Articular chondrocyte of knee joint (primary cell): ENCODE data around the gene CDK17. TPM values are rescaled to one million over a fixed set of nuclear protein-coding genes. Genes with fewer than 3 reads are reported as not detected.

Experiments used
- small RNA-seq: library from RNA; depleted of rRNA; stranded (forward); fragments of <200 nt; gene quantifications from one replicate; pipeline ENCODE3, GENCODE V24; 2012
- total RNA-seq: library from RNA; depleted of rRNA; stranded (reverse); fragments of >200 nt; gene quantifications from 2 replicates; pipeline ENCODE4 v1.2.3, GENCODE V29; 2012

Gene CDK17
- 61.0 and 67.8 TPM in 2 replicates for total RNA-seq

GRCh38 chr12:96399919-96400630, at the start of gene CDK17:
Gene CDK17, minus strand, starts transcription at chr12:96400439. Its CDS starts 65,603 bp downstream, at chr12:96334836.

Small RNAs within 50 kb of the gene (small RNA-seq; reads per million reads assigned to genes)
- gene RN7SKP11: 1.1 reads per million, percentile 50 among the genes with 10 or more reads in this experiment
- gene RNU4-24P: not detected

Other genes with a start within 250 kb of the CDK17 start
- 31.6 and 35.3 TPM in 2 replicates for gene ELK3, start 206.1 kb downstream of the CDK17 start, total RNA-seq
- 1.6 and 4.0 TPM in 2 replicates for gene CFAP54, start 89.1 kb upstream of the CDK17 start, total RNA-seq